ENCODE data around the gene KLK11.

- TF ChIP-seq CTCF (IDR thresholded peaks at IDR 0.05 in 8 of 11, conservative IDR thresholded peaks at IDR 0.05 in 3 of 11) (no peak), POLR2A (IDR thresholded peaks at IDR 0.05) (no peak), POLR2AphosphoS5 (IDR thresholded peaks at IDR 0.05) (no peak)
Measured at GRCh38 chr19:51064534-51065220, 38.3 kb upstream of the KLK11 start, which contains the start of gene KLK13.
